RKO (cell line): ENCODE results near the gene SATB1.
"Not testable (repeated sequence)": the region's sequence is repeated elsewhere in the genome, so short reads cannot be mapped to it uniquely, and the experiment has no call there.

ENCODE experiments used
- DNase-seq: peaks from one replicate; pipeline ENCODE4 v3.0.0-alpha.2; 2016; ENCODE audit warnings: low spot score

The SATB1 gene

DNA sequence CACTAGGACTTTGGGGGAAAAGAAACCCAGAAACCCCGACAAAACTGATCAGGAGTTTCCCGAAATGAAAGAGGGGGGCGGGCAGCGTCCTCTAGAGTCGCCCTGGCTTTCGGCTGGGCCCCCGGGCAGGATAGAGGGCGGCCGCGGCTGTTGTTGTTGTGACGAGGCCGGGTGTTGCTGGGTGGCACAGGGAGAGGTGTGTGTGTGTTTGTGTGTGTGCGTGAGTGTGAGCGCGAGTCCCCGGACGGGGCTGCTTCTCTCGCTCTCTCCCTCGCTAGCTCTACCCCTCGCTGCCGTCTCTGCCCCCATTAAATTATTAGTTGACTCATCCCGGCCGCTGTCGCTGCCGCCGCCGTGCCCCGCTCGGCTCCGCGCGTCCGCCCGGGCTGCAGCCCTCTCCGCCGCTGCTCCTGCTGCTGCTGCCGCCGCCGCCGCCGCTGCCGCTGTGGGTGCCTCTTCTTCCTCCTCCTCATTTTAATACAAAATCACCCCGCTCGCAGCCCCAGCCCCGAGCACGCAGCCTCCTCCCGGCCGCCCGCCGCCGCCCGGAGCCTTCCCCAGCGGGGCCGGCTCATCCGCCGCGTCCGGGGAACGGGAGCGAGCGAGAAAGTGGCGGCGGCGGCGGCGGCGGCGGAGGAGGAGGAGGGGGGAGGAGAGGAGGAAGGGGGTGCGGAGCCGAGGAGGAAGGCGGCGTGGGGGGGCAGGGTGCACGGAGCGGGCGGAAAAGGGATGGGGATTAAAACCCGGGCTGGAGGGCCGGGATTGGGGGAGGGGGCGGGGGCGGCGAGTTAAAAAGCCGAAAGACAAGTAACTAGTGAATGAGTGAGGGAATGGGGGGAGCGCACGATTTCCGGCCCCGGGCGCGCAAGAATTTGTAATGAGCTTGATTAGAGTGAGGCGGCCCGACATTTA, at the start of gene SATB1:
SATB1 (minus strand) TSS at position 611 of the 912 bp plus-strand sequence. CDS start 4,372 bp downstream, outside the sequence.
- DNase-seq: peak; percentile 74

DNA sequence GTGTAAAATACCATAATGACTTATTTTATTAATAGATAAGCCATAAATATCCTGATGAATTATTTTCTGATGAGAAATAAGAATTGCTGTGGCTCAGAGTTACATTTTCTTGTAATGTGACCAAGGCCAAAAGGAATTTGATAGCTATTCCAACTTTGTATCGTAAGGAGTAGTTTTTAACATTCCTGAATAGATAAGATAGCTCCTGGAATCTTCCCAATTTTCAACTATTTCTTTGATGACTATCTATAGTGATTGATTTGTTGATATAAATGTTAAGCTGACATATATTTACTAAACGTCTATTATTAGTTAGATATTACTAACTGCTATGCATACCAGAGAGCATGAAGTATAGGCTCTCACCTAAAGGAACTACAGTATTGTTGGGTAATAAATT, 49.1 kb upstream of the SATB1 start:
- DNase-seq: no peak

DNA sequence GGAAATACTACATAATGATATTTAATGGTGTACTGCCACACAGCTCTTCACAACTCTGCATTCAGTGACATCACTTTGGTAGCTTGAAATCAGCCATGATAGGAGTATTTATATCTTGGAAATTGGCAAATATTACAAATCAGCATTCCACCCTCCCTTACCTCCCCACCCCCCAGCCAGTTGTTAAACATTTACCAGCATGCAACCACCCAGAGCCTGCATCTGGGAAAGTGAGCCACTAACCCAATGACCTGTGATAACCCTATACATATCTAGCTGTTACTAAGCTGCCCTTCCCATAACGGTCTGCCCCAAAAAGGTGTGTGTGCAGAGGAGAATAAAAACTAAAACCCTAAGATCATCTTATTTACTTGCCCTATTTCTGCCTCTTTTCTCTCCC, 44.6 kb upstream of the SATB1 start:
- DNase-seq: no peak

DNA sequence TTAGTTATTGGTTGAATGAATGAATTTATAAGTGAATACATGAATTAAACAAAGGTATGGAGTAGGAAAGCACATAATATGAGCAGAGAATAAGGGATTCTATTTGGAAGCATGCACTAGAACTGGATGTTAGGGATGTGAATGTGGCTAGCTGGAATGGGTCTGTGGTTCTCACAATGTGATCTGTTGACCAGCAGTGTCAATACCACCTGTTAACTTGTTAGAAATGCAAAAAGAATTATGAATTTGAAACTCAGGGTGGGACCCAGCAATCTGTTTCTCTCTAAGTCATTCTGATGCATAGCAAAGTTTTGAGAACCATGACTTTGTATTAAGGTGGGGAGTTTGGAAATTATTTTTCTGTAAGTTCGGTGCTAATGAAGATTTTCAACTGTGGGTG, 41.0 kb upstream of the SATB1 start:
- DNase-seq: no peak

DNA sequence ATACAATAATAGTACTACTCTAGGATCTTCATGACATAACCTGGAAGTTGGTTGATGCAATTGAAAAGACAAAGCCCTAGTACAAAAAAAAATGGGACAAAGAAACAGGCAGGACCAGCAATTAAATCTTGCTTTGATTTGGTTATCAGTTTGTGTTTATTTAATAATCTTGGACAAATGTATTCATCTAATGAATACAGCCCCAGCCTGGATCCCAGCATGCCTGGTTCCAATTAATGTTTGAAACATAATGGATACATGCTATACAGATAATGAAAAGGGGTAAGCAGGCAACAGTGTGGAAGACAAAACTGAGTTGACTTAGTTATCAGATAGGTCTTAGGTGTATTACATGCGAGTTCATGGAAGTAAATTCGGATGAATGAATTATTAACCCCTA, 29.6 kb upstream of the SATB1 start:
- no peak for DNase-seq

DNA sequence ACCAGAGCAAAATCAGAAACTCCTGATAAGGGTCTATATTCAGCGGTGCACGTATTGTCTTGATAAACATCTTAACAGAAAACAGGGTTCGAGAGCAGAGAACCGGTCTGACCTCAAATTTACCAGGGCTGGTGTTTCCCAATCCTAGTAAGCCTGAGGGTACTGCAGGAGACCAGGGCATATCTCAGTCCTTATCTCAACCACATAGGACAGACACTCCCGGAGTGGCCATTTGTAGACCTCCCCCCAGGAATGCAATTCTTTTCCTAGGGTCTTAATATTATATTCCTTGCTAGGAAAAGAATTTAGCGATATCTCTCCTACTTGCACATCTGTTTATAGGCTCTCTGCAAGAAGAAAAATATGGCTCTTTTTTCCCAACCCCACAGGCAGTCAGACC, 24.5 kb upstream of the SATB1 start:
- DNase-seq: not testable (repeated sequence)

DNA sequence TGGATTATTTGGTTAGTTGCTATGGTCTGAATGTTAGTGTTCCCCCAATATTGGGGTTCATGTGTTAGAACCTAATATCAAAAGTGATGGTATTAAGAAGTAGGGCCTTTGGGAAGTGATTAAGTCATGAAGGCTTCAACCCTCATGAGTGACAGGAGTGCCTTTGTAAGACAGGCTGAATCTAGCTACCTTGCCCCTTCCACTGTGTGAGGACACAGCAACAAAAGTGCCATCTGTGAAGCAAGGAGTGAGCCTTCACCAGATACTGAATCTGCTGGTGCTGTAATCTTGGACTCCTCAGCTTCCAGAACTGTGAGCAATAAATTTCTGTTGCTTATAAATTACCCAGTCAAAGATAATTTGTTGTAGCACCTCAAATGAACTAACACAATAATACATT, 22.6 kb upstream of the SATB1 start:
- no peak for DNase-seq

DNA sequence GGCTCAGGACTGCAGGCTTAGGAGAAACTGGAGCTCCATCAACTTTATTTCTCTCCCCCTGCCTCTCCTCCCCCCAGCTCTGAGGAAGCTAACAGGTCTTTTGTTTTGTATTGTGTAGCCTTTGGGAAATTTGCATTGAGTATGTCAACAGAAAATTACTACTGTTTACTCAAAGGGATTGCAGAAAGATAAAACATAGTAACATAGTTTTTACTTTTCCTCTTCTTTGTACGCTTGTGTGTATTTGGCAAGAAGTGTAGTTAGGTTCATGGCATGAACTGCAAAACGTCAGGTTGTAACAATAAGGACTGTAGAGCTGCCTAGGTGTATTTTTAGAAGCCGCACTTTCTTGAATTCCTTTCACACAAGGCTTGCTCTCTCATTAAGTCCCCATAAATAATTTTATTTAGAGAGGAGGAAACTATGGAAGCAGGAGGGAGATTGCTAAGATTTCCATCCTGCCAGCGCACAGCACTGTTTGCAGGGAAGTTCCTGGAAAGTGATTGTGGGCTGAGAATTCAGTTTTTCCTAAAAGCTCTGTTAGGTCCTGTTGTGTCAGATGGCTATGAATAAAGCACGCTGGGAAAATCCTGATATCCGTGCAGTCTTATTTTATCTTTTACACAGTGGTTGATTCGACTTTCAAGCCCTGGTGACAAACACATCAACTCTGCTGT, 21.1 kb upstream of the SATB1 start:
- DNase-seq: no peak

DNA sequence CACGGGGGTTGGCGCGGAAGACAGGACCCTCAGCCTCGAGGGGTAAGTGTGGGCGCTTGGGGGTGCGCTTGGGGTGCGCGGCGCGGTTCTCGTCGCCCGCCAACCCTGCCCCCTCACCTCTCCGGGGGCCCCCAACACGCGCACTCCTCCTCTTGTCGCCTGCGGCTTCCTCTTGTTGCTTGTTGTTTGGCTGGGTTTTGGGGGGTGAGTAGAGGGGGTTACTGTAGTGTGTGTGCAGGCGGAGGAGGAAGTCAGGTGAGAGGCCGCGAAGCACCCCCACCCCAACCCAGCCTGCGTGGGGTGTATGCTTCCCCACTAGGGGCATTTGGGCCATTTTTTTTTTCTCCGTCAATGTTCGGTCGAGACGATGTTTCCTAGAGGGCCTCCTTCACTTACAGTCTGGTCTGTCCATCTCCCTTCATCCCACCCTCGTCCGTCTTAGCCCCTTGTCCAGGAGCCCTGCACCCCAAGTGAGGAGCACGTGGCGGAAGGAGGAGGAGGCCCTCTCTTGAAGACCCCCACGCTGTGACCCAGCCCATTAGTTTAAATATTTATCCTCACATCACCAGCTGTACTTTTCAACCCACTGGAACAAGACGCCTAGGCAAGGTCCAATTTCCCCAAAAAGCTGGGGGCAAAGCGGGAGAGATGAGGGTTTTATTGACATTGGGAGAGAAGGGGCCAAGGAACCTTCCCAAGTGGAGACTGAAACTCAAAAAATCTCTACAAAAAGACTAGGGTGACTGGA, 20.4 kb upstream of the SATB1 start:
- no peak for DNase-seq

DNA sequence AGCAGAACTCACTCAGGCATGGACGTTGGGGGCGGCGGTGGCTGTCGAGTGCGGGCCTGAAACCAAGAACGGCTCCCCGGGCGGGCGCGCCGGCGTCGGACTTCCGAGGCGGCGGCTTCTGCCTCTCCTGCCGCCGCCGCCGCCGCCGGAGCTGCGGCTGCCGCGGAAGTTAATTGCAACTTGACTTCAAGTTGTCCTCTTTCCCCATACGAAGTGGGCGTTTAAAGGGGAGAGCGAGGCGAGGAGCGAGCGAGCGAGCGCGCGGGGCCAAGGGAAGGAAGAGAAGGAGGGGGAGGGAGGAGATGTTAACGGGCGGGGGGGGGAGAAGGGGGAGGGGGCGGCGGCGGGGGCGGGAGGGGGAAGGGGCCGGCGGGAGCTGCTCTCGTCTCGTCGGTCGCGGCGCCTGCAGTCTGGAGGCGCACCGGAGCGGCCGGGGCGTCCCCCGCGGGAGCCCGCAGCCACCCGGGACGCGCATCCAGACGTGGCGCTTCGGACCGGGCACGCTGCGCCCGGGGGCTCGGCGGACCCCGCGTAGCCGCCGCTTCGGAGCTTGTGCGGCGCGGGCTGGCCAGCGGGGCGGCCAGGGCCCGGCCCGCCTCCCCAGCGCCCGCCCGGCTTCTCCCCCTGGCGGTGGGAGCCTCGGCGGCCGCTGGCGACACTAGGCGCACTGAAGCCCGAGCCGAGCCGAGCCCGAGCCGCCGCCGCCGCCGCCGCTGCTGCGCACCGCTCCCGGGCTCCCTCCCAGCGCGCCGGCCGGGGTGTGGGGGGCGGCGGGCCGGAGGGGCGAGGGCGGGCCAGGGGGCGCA, 19.7 kb upstream of the SATB1 start:
- peak; percentile 69 for DNase-seq

DNA sequence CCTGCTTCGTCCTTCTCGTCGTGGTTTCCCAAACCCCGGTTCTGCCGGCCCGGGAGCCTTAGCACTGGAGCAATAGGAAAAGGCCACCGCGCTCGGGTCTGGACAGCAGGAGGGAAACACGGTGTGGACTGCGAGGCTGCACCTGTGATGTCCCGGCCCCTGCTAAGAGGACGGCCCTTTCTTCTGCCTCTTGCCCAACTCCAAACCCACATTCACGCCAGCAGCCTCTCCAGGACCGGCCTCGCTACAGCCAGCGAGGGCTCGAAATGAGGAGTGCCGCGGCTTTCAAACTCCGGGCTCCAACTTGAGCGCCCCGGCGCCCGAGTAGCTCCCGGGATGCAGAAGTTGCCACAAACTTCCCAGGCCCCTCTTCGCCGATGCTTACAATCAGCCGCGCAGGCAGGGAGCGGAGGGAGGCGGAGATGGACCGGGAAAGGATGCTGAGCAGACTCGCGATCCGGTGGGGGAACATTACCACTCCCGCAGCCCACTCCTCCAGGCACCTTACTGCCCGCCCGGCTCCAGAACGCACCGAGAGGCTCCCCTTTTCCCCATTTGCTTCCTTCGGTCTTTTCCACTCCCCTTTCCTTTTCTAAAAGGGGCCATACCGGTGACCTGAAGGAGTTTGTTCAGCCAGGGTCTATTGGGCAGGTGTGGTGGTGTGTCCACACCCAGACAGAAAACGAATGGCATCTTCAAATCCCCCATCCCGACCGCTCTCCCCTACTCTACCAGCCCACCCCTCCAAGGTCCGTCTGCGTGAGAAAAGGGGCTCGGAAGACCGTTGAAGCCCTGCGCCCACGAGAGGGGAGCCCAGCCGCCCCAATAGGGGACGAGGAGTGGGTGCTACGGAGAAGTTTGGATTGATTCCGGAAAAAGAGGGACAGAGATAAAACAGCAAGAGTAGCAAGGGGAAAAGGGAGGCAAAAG, 18.8 kb upstream of the SATB1 start:
- DNase-seq: no peak

DNA sequence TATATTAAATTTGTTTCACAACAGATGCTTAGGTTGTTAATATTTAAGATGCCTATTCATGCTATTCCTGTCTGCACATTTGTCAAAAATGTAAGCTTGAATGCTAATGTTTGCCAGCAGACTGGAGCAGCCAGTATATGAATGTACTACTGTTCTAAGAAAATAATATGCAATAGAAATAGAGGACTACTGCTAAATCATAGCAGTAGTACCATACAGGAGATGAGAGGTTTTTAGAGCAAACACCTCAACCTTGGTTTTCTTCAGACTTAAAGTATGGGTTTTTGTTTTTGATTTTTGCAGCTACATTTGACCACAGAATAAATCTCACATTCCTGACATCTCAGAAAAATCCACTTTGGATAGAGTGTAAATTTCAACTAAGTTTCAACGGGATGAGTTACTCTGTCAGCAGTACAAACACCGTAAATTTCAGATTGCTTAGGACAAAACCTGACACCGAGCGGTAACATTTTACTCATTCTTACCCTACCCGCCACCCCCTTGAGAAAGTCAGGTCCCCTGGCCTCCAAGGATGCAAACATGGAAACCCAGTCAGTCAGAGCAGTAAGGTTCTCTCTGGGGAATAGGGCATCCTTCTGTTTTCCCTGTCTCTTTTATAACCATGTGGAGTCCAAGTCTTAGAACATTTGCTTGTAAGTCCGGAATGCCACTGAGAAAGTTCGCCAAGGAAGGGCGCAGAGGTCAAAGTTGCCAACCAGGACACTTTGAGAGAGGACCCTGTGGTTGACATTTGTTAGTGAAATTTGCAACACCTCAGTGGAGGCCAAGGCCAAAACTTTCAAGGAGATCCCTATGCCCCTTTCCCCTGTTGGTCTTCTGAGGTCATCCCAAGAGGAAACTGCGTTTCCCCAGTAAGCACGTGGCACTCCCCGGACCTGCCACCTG, 17.9 kb upstream of the SATB1 start:
- DNase-seq: no peak

DNA sequence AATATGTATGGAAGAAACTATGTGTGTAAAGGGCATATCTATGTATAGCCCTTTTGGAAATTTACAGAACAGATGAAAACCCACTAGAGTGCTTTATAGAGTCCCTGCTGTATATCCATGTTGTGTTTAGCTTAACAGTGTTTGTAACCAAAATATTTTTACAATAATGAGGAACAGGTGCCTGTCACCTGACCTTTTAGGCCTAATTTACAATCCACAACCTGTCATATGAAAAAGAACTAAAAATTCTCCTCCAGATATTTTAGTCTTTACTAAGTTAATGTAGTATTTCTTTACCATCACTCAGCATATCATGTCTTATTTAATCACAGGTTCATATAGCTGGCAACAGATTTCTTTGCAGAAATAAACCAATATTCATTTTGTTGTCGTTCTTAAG, 16.4 kb upstream of the SATB1 start:
- no peak for DNase-seq

DNA sequence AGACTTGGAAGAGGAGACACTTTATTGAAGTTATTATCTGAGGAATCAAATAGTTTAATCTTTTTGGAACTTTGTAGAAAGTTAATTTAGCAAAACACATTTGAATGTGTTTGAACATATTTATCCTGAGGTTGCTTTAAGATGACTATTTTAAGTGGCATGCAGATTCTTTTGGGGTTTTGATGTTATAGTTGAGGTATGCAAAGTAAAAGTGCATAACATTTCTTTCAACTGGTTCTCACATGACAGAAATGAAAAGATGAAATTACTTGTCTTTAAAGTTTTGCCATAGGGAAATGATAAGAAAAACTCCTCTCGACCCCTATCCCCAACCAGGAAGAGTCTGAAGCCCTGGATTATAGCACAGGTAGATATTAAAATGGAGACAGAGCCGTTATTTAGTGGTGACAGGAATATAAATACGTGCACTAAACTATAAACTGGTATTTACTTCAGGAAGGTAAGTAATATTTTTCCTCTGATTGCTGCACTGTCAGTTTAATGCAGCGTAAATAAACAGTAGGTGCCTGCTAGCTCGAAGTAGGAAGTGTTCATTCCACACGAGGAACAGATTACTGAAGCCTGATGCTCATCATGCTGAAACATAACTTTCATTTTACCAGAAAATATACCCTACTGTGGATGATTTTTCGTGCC, 15.1 kb upstream of the SATB1 start:
- DNase-seq: no peak

DNA sequence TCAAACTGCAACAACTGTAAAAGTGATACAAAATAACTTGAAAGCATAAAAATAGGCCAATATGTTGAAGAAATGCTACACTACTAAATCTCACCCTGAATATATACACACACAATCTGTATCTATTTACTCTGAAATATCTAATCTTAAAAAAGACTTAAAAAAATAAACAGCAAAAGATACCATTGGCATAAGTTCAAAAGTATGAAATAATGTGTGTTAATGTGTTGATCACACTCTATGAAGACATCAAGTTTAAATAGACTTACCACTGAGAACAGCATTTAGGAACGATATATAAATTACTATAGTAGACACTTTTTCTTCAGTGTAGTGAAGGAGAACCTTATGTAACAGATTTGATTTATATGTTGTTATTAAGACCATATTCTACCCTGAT, 14.1 kb upstream of the SATB1 start:
- DNase-seq: no peak

DNA sequence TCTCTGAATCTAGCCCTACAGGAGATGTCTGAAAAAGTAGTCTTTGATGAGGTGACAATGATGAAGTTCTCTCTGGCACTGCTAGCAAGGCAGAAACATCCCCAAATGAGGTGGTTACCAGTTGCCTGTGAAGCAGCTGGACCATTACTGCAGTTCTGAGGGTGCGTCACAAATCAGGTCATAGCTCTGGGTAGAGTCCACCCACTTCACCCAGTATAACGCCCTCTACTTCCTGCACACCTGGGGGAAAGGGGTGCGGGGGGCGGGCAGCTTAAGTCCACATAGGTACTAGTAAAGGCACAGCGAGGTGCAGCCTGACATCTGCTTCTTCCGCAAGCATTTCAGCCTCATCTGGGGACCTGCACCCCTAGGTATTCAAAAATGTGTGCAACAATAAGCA, 13.4 kb upstream of the SATB1 start:
- DNase-seq: no peak

DNA sequence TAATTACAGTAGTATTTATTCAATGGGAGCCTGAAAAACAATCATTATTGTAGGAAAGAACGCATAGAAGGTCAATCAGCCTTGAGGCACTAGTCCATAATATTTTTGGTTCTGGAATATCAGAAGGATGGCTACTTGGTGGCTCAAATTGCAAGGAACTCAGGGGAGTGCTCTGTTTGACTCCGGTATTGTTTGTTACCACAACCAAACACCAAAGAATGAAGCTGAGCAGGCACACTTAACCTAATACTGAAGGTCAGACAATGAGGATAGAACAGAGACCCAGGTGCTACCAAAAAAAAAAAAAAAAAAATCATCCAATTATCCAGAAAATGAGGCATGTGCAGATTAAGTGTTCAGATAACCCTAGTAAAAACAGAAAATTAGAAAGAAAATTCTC, 11.1 kb upstream of the SATB1 start:
- DNase-seq: no peak

DNA sequence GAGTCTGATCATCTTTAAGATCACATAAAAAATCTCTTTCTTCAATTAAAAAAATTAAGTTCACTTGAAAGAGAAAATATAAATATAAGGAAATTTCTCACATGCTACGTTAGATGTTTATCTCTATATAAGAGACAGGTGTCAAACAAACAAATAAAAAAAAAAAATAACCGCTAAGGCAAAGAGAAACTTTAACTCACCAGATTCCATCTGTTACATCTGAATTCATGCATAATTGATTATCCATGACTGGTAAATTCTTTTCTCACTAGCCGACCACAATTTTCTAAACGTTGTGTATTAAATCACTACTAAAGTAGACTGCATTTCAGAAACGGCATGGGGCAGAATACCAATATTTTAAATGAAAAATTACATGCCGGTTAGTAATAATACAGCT, 9.6 kb upstream of the SATB1 start:
- DNase-seq: no peak

DNA sequence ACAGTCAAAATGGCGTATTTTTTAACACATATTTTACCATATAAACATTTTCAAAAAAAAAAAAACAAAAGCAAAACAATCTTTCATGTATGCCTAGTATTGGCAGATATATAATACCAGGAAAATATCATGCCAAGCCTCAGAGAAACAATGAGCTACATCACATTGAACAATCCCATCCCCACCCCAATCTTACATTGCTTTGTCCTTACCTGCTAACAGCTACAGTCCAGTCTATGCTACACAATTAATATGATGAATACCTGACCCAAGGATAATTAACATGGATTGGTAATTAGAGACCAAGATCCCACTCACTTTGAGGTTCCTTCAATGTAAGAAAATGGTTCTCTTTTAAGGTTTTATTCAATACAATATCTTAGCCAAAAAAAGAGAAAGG, 7.6 kb upstream of the SATB1 start:
- DNase-seq: no peak
